ENCODE results near the gene CROCC.

The CROCC gene

GRCh38 chr1:16979475-16980327 lies 58.0 kb downstream of the CROCC start:
- peak overlapping the region; percentile 77 for H3K4me3 ChIP-seq (ENCODE audit: control insufficient read depth, low read depth, low read length)
- TF ChIP-seq CTCF (IDR thresholded peaks at IDR 0.05; ENCODE audit: control insufficient read depth, insufficient read depth, low read depth, low read length, missing control alignments) = no peak
- DNase-seq (ENCODE audit: low read depth) = no peak

GRCh38 chr1:16980473-16981268 lies 58.9 kb downstream of the CROCC start, which contains the start of gene MFAP2:
MFAP2 (minus strand) TSS chr1:16980620; CDS start chr1:16978273, 2,347 bp downstream.
- TF ChIP-seq CTCF (IDR thresholded peaks at IDR 0.05; ENCODE audit: control insufficient read depth, insufficient read depth, low read depth, low read length, missing control alignments) = no peak
- DNase-seq (ENCODE audit: low read depth) = no peak
- peak within 1 kb of the TSS; percentile 77 for H3K4me3 ChIP-seq (ENCODE audit: control insufficient read depth, low read depth, low read length)

GRCh38 chr1:16981269-16981849 lies 59.6 kb downstream of the CROCC start:
- no peak for TF ChIP-seq CTCF (IDR thresholded peaks at IDR 0.05; ENCODE audit: control insufficient read depth, insufficient read depth, low read depth, low read length, missing control alignments)
- H3K4me3 ChIP-seq (ENCODE audit: control insufficient read depth, low read depth, low read length) = peak overlapping the region; percentile 0
- peak; percentile 78 for DNase-seq (ENCODE audit: low read depth)

- TF ChIP-seq CTCF (IDR thresholded peaks at IDR 0.05; ENCODE audit: control insufficient read depth, insufficient read depth, low read depth, low read length, missing control alignments) = no peak
- no peak for DNase-seq (ENCODE audit: low read depth)
- no peak overlapping the region for H3K4me3 ChIP-seq (ENCODE audit: control insufficient read depth, low read depth, low read length)
Measured at GRCh38 chr1:16982902-16983301, 61.2 kb downstream of the CROCC start.

- no peak for DNase-seq (ENCODE audit: low read depth)
- no peak overlapping the region for H3K4me3 ChIP-seq (ENCODE audit: control insufficient read depth, low read depth, low read length)
- no peak for TF ChIP-seq CTCF (IDR thresholded peaks at IDR 0.05; ENCODE audit: control insufficient read depth, insufficient read depth, low read depth, low read length, missing control alignments)
Measured at GRCh38 chr1:16983649-16984048, 61.9 kb downstream of the CROCC start.

- peak; percentile 52 for DNase-seq (ENCODE audit: low read depth)
- no peak for TF ChIP-seq CTCF (IDR thresholded peaks at IDR 0.05; ENCODE audit: control insufficient read depth, insufficient read depth, low read depth, low read length, missing control alignments)
- no peak overlapping the region for H3K4me3 ChIP-seq (ENCODE audit: control insufficient read depth, low read depth, low read length)
Measured at GRCh38 chr1:16984717-16985116, 63.0 kb downstream of the CROCC start.
